HG03460 (cell line): ENCODE data around the gene CMTM7.
A peak's percentile ranks its signal among the peaks of the same experiment; 100 is the strongest.
"Not testable (repeated sequence)": the region's sequence is repeated elsewhere in the genome, so short reads cannot be mapped to it uniquely, and the experiment has no call there.

ENCODE experiments used
- ATAC-seq: cut with Tn5 transposase; IDR thresholded peaks from one replicate; pipeline ENCODE4 v1.9.1; 2021; ENCODE audit not compliant: unreplicated experiment

The CMTM7 gene

DNA sequence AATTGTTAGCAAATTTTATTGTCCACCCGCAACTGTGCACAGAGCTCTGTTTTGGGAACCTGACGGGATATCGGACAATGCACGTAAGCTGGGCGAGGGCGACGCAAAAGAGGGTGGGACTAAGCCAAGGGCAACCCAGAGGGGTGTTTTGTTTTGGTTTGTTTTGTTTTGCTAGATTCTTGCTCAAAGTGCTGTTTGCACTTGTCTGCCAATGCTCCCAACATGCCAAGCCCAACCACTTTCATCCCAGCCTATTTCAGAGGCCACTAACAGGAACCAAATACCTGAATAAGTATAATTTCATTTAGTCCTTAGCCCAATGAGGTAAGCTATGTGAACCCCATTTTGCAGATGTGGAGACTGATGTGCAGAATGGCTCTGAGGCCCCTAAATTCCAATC lies 9.7 kb upstream of the CMTM7 start:
- ATAC-seq: no peak

DNA sequence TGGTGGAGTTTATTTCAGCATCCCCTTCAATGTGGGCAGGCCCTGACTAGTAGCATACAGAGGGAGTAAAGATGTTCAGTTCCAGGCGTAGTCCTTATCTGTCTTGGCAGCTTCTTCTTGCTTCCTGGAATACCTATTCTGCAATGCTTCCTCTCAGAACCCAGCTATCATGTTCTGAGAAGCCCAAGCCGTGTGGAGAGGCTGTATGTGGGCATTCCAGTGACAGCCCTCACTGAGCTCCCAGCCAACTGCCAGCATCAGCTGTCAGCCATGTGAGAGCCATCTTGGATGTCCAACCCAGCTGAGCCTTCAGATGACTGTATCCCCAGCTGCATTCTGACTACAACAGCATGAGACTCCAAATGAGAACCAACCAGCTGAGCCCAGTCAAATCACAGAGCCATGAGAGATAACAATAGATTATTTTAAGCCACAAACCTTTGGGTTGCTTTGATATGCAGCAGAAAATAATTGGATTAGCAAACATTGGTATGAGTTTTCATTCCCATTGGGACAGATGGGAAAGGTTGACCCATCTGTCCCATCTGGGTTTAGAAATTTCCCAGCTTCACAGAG lies 8.4 kb upstream of the CMTM7 start:
- ATAC-seq: no peak

DNA sequence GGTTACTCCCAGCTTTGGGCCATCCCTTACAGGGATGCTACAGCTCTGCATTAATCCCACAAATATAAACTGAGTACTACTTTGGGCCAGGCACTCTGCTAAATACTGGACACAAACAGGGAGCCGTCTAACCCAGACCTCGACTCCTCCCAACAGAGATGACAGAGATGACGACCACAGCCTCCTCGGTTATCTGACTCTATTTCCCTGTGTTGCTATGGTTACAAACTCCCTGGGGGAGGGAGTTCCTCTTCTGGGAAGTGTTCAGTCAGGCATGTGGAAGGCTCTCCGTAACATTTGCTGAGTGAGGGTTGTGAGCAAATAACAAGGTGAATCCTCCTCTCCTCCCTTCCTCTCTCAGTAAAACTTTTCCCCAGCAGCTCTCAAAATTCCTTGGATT lies 6.7 kb upstream of the CMTM7 start:
- ATAC-seq: no peak

DNA sequence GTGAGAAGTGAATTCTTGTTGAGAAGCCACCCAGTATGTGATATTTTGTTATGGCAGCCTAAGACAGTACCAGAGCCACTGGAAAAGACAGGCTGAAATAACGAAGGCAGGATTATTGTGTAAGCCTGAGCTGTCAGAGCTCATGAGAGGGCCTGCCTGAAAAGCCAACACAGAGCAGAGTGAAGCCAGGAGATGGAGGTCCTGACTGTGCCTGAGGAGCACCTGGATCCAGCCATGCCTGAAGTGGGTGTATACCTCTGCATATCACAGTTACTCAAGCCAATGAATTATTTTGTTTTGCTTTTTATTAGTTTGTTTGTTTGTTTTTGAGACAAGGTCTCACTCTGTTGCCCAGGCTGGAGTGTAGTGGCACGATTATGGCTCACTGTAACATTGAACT lies 4.1 kb upstream of the CMTM7 start:
- ATAC-seq: no peak

DNA sequence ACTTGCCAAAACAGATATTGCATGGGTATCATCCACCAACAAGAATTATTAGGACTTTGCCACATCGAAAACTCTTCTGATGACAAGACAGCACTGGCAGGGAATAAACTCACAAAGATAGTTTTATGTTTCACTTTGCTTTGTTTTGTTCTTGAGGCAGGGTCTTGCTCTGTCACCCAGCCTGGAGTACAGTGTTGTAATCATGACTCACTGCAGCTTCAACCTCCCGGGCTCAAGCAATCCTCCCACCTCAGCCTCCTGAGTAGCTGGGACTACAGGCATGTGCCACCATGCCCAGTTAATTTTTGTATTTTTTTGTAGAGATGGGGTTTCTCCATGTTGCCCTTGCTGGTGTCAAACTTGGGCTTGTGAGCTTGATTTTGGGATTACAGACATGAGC lies 2.1 kb upstream of the CMTM7 start:
- not testable (repeated sequence) for ATAC-seq

DNA sequence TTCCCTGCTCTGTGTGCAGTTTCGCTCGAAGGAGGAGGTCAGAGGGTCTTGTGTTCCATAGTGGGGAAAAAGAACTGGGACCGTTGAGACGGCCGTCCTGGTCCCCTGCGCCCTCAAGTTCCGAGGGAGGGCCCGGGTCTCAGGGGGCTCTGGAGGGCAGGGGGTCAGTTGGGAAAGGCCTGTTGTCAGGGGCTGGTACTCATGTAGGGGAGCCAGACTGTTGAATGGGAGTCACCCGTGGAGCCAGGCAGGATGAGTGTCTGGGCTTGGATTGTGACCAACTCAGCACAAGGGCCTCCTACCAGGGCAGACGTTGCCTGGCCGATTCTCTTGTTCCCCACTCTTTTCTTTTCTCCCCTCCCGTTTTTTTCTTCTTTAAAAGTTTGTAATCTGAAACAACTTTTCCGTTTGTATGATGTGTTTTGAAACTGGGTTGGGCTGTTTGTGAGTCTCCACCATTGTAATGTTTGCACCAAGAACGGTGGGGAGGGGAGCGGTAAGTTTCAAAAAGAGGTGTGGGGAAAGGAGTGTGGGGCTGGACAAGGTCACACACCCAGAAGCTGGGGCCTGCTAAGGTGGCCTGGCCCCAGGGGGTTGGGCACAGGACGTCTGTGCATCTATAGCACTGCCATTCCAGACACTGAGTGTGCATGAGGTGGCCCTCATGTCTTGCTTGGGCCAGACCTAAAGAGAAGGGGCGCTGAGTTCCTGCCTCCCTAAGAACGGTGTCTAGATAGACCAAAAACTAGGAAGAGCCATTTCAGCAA lies 1.1 kb downstream of the CMTM7 start:
- peak; percentile 16 for ATAC-seq

DNA sequence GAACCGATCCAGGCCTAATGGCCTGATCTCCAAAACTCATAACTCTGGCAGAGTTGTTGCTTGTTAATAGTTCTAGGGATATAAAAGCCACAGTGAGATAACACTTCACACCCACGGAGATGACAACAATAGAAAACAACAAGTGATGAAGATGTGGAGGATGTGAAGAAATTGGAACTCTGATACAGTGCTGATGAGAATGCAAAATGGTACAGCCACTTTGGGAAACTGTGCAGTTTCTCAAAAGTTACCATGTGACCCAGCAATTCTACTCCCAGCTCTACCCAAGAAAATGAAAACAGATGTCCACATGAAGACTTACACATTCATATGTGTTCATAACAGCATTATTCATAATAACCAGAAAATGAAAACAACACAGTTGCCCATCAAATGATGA lies 3.8 kb downstream of the CMTM7 start:
- ATAC-seq: no peak

DNA sequence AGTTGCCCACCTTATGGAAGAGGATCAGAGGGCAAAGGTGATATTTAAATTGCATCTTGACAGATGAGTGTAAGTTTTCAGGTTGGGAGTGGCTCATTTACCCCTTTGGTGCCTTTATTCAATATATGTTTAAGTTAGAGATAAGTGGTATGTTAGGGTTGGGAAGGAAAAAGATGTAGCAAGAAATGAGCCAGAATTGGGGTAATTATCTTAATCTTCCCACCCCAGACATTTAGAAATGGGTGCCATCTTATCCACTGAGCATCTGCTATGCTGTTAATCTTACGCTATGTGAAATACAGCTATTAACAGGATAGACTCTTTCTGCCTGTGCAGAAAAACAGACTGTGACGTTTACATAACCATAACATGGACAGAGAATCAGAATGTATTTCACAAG lies 6.3 kb downstream of the CMTM7 start:
- ATAC-seq: no peak

DNA sequence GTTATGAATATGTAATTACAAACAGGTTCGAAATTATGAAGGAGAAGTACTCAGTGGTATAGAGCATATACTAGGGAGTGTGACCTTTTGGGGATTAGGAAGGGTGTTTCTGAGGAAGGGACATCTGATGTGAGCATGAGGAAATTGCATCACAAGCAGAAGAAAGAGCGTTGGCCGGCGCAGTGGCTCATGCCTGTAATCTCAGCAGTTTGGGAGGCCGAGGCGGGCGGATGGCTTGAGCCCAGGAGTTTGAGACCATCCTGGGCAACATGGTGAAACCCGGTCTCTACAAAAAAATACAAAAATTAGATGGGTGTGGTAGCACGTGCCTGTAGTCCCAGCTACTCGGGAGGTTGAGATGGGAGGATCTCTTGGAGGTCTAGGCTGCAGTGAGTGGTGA lies 6.9 kb downstream of the CMTM7 start:
- ATAC-seq: no peak

DNA sequence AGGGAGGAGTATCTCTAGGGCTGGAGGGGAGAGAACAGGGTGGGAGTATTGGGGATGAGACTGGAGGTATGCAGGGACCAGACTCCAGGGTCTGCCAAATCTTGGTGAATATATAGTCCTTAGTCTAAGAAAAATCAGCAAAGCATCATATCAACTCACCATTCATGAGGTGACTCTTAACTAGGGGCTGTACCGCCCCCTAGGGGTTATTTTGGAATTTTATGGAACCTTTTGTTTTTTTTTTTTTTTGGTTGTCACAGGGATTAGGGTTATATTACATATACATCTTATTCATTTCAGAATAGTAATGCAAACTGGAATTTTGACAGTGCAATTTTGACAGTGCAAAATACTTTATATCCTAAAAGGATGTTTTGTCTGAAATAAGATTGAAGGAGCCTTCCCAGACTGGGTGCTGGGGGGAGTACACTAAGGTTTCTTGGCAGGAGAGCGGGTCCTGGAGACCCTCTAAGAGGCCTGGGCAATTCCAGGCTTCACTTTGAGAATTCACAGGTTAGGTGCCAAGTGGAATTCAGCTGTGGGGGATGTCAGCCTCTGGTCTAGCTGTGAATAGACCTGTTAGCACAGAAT lies 7.5 kb downstream of the CMTM7 start:
- no peak for ATAC-seq

DNA sequence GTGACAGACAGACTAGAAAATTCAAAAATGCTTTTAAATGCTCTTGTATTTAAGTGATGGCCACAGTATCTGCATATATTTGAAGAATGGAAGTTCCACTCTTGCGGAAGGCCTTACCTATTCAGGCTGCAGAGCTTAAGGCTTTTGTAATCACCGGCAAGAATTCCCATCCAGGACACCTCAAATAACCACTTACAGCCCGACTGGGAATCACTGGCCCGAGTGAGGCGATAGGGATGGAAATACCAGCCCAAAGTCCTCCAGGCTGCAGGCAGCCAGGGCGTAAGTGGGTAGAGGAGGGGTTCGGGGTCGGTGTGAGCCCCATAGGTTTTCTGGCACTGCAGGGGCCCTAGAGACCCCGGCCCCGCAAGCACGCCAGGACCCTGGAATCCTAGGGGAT lies 9.5 kb downstream of the CMTM7 start:
- no peak for ATAC-seq

DNA sequence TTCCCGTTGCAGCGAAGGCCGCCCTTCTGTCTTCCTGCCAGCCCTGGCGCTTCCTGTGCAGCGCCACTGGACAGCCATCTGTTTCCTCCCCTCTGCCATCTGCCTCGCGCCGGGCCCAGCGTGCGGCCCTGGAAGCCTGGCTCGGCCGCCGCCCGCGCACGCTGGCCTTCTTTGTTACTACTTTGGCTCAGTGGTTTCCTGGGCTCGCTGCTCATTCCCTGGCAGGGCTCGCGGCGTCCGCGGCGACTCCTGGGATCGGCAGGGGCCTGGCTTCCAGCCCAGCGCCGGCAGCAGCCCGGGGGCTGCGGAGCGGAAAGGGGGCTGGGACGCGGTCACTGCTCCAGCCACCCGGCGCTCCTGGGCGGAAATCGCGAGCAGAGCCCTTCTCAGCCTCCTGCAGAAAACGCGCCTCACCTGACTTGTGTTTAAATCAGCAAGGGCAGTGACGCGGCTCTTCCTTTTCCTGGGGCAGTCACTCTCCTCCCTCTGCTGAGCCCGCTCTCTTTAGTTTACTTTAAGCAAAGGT lies 10.0 kb downstream of the CMTM7 start:
- ATAC-seq: peak; percentile 67

DNA sequence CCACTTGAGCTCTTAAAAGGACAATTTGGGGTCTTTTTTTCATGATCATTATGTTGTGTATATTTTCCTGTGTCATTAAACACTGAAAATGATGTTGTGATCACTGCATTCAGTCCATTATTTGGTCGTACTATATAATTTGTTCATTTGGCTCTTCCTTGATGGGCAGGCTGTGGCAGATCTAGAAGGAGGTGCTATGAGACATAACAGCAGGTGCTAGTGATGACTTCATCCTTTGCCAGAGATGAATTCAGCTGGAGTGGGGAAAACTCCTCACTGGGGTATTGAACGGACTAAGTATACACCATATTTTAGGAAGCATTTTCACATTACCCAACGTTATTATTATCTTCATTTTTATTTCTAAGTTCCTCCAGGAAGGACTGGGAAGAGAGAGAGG lies 12.0 kb downstream of the CMTM7 start:
- no peak for ATAC-seq

DNA sequence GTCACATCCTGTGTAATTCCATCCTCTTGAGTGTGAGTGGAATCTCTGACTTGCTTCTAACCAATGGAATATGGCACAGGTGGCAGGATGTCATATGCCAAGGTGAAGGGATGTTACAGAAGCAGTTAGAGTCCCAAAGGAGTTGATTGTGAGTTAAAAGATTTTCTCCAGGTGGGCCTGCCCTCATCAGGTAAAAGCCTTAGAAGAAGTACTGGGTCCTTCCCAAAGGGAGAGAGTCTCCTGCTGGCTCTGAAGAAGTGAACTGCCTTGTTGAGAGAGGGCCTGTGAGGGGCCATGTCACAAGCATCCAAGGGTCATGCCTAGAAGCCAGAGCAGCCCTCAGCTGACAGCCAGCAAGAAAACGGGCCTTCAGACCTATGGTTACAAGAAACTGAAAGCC lies 13.1 kb downstream of the CMTM7 start:
- ATAC-seq: no peak

DNA sequence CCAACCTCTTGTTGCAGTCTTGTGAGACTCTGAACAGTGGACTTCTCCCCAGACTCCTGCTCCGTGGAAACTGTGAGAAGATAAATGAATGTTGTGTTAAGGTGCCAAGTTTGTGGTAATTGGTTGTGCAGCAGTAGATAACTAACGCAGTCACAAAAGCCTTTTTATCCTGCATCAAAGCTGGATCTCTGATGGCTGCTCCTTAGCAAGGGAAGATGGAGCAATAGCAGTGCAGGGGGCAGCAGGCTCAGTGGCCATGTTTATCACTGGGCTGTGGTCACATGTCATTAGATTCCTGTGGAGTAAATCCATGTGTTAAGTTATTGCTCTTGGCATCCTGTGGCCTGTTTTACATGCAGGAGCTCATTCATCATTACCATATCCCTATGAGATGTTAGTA lies 13.5 kb downstream of the CMTM7 start:
- no peak for ATAC-seq

DNA sequence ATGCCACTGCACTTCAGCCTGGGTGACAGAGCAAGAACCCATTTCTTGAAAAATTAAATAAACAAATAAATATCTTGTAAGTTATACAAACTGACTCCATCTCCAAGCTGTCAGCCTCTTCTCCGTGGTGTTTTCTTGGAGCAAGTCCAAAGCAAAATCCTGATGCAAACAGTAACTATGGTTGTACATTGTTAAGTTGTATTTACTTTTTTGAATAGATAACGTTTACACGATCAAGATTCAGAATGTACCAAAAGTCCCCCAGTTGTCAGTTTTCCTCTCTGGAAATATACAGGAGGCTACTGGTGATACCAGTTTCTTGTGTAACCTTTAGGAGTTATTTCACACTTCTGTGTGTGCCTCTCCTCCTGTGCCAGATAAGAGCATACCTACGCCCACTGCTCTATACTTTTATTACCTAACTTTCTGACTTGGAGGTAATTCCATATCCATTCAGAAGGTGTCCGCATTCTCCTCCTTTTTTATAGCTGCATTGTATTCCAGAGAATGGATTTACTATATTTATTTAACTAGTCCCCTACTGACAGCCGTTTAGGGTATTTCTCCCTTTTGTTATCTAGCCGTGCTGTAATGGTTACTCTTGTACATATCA lies 14.2 kb downstream of the CMTM7 start:
- no peak for ATAC-seq

DNA sequence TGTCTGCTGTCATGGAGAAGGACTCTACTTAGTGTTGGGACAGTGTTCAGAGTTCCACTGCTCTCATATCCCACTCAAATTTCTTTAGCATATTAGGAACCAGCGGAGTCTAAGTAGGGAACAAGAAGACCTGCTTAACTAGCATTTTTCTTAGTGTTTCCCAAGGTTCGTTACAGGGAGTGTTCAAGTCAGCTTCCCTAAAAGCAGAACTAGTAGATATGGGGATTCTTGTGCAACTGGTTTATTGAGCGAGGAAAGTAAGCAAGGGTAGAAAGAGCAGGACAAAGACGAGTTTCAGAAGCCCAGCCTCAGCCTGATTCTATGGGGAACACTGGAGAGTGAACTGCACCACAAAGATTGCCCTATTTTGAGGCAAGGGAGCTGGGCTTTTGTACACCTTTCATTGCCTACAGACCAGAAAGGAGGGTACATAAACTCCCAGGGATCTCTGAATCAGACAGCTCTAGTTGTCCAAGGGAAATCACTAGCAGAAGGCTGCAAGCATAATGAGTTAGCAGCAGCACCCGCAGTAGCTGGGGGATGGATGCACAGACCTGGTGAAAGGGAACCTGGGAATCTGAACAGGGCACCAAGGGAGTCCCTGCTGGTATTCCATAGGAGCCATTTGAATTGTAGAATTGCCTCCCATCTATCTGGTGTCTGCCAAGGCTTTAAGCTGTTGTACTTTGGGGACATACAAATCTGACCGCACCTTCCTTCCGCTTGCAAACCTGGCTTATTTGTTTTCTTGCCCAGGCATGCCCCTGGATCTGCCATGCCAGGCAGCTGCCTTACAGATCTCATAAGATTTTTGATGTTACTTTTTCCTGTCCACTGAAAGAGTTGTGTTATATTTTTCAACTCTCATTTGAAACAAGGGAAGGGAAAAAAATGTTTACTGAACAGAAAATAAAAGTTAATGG lies 15.1 kb downstream of the CMTM7 start:
- no peak for ATAC-seq

DNA sequence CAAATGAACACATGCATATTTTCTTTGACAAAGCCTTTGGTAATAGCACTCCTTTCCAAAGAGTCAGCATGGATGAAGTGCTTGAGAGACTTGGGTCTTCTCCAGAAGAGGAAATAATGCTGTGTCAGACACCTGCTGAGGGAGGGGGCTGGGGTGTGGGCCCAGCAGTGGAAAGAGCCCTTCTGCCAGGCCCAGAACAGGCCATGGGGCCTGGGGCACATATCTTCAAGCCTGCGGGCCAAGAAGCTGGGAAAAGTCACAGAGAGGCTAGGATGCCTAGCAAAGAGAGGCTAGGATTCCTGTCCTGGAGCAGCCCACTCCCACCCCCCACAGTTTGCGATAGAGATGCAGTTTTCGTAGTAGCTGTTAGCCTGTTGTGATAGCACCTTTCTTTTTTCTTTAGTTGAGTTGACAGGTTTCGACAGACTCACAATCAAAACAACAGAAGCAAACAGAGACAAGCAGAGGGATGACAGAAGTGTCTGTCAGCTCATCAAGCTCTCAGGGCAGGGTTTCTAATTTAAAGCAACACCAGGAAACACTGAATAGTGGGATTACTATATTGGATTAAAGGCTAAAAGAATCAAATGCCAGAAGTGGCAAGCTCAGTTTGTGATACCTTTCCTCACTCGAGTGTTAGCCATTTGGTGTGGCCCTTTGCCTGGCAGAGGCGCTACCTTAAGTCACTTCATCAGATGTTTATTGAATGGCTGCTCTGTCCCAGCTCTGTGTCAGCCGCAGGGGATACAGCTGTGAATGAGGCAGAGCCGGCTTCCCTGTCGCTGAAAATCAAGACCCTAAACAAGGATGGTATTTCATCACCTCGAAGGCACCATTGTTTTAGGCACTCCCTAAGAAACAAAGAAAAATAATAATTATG lies 19.0 kb downstream of the CMTM7 start:
- ATAC-seq: no peak

DNA sequence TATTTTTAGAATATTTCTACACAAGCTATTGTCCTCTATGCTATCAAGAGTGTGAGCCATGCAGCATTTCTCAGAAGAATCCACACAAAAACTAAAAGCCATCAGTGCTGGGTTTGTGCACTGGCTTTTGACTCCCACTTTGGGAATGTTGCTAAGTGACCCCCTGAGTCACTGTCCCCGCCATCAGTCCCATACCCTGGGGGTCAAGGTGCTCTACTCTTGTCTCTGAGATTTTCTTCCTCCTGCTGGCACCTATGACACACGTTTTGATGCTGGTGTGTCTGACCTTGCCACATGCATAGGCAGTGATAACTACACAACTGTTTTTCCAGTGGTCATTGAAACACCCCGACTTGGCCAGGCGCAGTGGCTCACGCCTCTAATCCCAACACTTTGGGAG lies 19.8 kb downstream of the CMTM7 start:
- ATAC-seq: no peak

DNA sequence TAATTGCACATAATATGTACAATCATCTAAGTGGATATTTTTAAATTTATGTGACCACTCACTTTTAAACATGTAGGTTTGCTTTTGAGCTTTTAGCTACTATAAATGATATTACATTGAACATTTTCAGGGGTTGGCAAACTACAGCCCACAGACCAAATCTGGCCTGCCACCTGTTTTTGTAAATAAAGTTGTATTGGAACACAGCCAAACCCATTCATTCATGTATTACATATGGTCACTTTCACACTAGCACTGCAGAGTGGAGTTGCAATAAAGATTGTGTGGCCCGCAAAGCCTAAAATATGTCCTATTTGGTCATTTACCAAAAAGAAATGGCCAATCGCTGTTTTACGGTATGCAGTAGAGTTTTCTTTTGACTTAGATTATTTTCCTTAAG lies 21.2 kb downstream of the CMTM7 start:
- no peak for ATAC-seq
